GM19395 (cell line): ENCODE measurements around the gene NOL11.
A peak's percentile ranks its signal among the peaks of the same experiment; 100 is the strongest.
"Not testable (repeated sequence)": the region's sequence is repeated elsewhere in the genome, so short reads cannot be mapped to it uniquely, and the experiment has no call there.

ENCODE experiments used
- ATAC-seq: cut with Tn5 transposase; IDR thresholded peaks from one replicate; pipeline ENCODE4 v1.9.1; 2021; ENCODE audit warnings: mild to moderate bottlenecking, moderate library complexity; ENCODE audit not compliant: unreplicated experiment

Gene NOL11

DNA sequence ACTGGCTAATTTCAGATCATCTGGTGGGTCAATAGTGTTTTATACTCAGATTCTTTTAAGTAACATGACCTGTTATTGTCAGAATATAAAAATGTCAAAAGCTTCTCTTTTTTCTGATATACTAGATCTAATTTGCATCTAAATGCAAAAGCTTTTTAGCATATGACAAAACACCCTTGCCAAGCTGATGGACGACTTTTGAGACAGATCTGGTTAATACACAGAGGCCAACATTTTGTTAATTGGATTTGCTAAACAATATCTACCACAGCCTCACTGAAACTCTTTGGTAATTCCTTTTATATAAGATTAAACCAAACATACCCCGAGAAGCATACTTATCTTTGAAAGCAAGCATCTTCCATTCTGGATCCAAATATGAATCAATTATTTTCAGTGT, 10.3 kb upstream of the NOL11 start:
- ATAC-seq = no peak

DNA sequence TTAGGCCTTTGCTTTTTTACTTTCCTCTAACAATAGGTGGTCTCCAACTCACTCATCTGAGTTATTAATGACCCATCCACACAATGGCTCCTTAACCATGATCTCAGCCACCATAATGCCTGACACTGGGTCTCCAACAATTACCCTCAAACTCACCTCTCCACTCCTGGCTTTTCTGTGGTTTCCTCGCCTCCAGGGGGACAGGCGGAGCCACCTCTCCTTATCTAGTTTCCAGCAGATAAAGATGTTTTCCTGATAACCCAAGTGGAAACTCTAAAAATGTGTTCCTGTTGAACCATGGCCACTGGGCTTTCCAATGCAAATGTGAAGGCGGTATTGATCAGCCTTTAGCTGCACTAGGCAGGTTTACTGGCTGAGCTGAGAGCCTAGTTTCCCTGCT, 9.4 kb upstream of the NOL11 start:
- no peak for ATAC-seq

DNA sequence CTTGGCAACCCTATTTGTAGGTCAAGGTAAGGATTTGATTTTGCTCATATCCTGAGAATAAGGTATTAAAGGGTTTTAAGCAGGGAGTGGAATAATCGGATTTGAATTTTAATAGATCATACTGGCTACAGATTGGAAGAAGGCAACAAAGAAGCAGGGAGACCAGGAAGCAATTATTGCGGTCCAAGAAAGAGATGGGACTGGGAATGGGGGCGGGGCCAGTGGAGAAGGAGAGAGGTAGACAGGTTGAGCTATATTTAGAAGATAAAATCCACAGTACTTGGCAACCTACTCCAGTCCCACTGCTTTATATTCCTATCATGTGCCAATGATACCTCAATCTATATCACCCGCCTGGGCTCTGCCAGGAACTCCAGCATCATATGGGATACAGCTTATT, 5.8 kb upstream of the NOL11 start:
- ATAC-seq = no peak

DNA sequence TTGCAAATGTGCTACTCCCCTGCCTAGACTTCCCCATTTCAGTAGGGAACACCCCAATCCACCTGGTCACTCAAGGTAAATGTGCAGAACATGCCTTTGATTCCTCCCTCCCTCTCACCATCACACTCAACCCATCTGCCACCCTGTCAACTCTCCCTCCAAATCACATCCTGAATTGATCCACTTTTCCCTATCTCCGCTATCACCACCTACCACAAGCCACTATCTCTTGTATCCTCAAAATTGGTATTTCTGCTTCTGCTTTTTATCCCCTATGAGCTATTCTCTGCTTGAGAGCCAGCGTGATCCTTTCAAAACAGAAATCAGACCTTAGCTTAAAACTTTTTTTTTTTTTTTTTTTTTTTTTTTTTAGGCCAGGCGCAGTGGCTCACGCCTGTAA, 5.4 kb upstream of the NOL11 start:
- no peak for ATAC-seq

DNA sequence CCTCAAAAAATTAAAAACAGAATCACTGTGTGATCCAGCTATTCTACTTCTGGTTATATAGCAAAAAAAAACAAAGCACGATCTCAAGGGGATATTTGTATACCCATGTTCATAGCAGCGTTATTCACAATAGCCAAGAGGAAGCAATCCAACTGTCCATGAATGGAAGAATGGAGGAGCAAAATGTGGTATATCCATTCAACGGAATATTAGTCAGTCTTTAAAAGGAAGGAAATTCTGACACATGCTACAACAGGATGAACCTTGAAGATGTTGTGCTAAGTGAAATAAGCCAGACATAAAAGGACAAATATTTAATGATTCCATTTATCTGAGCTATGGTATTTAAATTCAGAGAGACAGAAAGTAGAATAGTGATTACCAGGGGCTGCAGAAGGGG, 4.6 kb upstream of the NOL11 start:
- no peak for ATAC-seq

DNA sequence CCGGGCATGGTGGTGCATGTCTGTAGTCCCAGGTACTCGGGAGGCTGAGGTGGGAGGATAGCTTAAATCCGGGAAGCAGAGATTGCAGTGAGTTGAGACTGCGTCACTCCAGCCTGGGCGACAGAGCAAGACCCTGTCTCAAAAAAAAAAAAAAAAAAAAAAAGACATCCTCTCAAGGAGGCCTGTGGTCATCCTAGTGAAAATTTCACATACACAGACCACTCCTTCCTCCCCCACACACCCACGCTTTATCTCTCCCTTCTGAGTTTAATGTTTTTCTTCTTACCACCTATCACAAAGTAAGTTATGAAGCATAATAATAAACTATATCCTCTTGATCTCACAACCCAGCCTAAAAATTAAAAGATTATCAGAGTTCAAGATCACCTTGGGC, 1.3 kb upstream of the NOL11 start:
- ATAC-seq = no peak

DNA sequence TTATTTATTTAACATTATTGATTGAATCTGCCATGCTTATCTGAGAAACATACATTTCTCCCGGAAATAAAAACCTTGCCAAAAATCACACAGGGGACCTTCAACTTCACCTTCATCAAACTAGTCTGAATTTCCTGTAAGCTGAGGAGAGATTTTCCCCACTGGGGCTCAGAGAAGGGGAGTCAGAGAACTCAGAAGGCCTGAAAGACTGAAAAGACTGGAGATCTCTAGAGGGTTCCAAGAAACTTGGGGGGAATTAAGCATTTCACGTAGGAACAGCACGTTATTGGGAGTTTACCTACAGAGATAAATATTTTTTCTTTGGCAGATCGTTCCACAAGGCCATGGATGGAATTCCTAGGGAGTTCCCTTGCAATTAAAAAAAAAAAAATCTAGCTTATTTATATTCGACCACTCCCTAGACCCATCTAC, 528 bp upstream of the NOL11 start:
- peak; percentile 3 for ATAC-seq

DNA sequence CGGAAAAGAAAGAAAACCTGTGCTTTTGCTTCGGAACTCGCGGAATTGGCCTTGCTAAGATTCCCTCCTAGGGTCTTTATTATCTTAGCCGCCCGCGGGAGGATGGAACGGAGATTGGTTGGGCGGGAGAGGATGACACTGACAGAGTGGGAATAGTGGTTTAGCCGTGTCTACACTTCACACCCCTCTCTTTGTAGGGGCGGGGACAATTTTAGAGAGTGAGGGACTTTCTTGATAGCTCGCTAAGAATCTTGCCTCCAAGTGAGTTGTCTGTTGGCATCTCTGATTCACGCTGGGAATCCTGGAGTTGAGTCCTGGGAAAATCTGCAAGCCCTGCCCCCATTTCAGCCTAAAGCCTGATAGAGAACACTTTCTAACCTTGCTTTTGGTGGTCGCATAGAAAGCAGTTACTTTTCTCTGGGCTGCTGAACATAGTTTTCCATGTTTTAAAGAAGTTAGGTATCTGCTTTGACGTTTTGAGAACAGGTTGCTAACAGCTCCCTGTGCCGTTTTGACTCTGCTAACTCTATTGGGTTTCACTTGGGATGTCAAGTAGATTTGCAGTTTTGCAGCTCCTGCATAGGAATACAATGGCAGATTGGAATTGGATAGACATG, 697 bp downstream of the NOL11 start:
- ATAC-seq = peak; percentile 15

DNA sequence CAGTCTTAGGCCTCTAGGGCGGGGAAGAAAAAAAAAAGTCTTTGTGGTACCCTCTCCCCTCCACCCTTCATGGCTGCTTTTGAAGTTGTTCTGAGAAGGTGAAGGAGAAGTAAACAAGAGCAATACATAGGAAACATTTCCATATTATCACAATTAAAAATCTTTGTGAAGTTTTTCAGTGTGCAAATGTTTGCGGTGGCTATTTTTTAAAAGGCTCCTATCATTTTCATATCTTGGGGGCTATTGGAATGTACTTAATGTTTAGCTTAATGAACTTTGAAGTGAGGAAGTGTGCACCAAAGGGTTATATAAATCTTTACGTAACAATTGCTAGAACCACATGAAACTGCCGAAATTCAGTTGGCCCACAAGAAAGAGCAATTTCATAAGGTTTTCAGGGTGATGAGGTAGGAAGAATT, 7.6 kb downstream of the NOL11 start:
- ATAC-seq = no peak

DNA sequence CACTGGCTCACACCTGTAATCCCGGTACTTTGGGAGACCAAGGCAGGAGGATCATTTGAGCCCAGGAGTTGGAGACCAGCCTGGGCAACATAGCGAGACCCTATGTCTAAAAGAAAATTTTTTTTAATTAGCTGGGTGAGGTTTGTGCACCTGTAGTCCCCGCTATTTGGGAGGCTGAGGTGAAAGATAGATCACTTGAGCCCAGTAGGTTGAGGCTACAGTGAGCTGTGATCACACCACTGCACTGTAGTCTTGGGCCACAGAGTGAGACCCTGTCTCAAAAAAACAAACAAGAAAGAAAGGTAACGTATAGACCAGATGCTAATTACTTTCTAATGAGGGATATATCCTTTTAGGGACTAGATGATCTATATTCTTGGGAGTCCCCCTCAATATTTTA, 8.1 kb downstream of the NOL11 start:
- no peak for ATAC-seq

DNA sequence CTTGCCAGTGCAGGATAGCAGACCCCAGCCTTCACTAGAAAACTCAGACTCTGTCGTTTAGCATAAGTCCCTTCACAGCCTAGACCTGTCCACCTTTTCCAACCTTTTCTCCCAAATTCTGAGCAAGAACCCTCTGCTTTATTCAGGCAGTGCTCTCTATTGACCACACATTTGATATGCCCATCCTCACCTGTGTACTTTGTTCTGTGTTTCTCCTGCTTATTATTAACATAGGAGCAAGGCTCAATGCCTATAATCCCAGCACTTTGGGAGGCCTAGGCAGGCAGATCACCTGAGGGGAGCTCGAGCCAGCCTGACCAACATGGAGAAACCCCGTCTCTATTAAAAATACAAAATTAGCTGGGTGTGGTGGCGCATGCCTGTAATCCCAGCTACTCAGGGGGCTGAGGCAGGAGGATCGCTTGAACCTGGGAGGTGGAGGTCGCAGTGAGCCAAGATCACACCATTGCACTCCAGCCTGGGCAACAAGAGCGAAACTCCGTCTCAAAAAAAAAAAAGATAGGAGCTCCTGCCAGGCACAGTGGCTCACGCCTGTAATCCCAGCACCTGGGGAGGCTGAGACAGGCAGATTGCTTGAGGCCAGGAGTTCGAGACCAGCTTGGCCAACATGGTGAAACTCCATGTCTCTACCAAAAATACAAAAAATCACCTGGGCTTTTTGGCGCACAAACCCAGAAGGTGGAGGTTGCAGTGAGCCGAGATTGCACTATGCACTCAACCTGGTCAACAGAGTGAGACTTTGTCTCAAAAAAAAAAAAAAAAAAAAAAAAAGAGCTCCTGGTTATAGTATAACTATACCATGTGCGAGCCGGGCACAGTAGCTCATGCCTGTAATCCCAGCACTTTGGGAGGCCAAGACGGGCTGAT, 9.7 kb downstream of the NOL11 start:
- not testable (repeated sequence) for ATAC-seq

DNA sequence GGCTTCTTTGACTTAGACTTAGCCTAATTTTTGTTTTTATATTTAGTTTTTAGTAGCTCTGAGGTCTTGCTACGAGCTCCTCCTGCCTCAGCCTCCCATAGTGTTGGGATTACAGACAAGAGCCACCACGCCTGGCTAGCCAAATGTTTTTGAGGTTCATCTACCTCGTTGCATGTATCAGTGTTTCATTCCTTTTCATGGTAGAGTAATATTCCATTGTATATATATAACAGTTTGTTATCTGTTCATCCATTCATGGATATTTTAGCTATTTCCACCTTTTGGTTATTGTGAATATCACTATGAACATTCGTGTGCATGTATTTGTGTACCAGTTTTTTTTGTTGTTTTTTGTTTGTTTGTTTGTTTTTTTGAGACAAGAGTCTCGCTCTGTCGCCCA, 12.2 kb downstream of the NOL11 start:
- no peak for ATAC-seq

DNA sequence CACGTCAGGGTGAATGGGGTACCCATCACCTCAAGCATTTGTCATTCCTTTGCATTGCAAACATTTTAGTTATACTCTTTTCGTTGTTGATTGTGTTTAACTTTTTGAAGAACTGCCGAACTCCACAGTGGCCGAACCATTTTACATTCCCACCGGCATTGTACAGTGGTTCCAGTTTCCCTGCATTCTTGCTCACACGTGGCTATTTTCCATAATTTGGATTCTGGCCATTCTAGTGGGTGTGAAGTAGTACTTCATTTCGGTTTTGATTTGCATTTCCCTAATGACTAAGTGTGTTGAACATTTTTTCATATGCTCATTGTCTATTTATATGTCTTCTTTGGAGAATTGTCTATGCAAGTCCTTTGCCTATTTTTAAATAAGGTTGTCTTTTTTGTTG, 13.0 kb downstream of the NOL11 start:
- no peak for ATAC-seq

DNA sequence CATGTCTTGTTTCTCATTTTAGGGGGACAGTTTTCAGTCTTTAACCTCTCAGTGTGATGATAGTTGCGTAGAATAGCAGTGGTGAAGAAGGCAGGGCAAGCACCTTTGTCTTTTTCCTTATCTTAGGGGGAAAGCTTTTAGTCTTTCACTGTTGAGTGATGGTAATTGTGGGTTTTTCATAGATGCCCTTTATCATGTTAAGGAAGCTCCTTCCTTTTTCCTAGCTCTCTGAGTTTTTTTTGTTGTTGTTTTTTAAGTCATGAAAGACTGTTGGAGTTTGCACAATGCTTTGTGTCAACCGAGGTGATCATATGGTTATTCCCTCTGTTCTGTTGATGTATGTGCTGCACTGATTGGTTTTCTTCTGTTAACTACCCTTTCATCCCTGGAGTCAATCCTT, 15.7 kb downstream of the NOL11 start:
- no peak for ATAC-seq

DNA sequence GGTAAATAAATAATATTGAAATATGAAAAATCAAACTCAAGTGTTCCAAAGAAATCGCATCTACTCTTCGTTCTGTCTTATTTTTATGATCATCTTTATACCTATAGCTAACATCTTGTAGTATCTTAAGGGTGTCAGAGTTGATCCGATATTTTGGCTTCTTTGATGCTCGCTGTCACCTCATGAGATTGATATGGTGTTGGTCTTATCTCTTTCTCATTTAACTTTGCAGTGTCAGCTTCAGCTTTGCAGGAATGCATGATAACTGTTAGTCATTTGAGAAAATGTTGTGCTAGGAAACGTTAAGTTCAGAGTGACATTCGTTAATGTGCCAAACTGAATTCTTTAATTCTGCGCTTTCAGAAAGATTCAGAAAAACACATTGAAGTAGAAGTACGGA, 19.4 kb downstream of the NOL11 start:
- no peak for ATAC-seq

DNA sequence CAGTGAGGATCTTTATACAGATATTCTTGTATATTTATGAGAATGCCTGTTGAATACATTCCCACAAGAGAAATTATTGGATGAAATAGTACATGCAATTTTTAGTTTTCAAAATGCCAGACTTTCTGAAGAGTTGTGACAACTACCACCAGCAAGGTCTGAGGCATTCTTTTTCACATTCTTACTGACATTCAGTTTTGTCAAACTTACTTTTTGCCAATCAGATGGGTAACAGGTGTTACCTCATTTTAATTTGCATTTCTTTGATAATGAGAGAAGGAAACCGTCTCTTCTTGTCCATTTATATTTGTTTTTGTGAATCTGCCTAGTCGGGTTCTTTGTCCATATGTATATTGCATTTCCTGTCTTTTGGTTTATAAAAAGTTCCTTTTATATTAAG, 24.3 kb downstream of the NOL11 start:
- no peak for ATAC-seq

DNA sequence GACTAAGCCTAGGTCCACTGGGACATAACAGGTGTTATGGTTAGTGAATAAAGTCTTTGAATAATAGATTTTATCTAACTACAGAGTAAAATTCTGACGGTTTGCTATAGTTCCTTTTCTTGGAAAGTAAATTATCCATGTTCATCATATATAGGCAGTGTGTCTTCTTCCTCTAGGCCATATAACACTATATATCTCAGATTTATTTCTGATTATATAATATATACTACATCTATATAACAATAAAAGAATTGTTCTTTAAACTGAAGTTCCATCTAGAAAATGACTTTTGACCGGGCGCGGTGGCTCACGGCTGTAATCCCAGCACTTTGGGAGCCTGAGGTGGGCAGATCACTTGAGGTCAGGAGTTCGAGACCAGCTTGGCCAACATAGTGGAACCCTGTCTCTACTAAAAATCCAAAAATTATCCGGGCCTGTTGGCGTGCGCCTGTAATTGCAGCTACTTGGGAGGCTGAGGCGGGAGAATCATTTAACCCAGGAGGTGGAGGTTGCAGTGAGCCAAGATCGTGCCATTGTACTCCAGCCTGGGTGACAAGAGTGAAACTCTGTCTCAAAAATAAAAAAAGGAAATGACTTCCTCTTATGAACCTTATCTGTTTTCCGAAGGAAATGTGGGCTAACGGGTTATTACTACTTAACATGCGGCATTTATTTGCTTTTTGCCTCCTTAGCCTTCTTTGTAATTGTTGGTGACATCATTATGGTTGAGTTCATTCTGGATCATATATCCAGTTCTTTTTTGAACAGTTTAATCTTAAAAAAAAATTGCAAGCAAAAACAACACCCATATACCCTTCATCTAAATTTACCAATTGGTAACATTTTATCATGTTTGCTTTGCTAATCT, 29.2 kb downstream of the NOL11 start:
- ATAC-seq = no peak

DNA sequence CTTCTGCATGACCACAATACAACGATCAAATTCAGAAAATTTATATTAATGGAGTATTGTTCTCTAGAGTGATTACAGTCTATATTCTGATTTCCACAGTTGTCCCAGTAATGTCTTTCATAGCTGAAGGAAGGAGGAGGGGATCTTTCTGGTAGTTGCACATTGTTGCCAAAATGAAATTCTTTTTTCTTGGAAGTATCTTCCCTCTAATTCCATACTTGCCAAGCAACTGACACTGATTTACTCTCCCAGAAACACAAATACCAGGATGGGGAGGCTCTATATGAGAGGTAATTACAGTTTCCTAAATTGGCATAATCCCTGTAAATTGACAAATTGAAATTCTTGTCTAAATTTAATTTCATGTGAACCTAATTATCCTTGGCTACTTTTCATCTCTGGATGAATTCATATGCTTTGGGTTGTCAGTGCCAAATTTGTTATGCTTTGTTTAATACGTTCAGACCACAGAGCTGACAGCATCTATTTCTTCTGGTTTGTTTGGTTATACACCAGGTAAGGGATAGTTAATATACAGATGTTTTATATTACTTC, 30.0 kb downstream of the NOL11 start:
- ATAC-seq = no peak

DNA sequence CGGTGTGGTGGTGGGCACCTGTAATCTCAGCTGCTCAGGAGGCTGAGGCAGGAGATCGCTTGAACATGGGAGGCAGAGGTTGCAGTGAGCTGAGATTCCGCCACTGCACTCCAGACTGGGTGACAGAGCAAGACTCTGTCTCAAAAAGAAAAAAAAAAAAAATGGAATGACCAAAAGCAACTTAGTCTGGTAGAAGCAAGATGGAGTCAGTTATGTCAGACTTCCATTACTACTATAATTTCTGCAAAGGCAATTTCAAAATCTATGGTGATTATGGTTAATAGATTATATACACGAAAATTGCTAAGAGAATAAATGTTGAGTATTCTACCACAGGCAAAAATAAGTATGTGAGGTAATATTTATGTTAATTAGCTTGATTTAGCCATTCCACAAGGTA, 32.3 kb downstream of the NOL11 start:
- ATAC-seq = no peak

DNA sequence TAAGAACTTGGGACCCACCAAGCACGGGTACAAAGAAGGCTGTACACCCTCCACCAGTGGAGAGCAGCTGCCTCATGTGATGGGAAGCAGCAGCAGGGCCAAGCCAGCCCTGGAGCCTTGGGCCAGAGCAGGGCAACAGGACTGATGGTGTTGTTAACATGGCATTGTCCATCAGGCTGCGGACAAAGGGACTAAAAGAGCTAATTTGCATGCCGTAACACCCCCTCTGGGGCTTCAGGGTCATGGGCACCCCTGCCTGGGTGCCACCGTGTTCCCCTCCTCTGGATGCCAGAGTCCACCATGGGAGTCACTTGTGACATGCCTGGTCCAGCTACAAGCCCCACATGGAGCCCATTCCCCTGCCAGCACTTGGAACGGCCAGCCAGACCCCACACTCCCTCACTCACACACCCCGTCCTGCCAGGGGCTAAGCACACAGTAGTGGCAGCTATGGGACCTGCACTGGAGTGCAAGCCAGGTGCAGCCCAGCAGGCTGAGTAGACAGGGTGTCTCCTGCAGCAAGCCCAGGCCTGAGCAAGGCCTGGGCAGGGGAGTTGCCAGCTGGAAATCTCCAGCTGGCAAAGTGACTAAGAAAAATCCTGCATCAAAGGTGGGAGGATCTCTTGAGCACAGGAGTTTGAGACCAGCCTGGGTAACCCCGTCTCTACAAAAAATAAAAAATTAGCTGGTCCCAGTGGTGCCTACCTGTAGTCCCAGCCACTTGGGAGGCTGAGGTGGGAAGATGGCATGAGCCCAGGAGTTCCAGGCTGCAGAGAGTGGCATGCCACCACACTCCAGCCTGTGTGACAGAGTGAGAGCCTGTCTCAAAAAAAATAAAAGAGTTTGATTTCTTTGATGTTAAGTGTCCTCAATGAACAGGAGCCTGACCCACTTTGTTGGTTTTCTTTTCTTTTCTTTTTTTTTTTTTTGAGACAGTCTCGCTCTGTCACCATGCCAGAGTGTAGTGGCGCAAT, 33.7 kb downstream of the NOL11 start:
- no peak for ATAC-seq
